MM.1S (cell line): ENCODE data around the gene STING1.
"Not testable (repeated sequence)": the region's sequence is repeated elsewhere in the genome, so short reads cannot be mapped to it uniquely, and the experiment has no call there.

Experiments
- DNase-seq: peaks from one replicate; pipeline ENCODE4 v3.0.0-alpha.2; 2015
- H2AFZ ChIP-seq: fragments of 300-600 bp; sonication (generic); 2 replicates; pipeline ENCODE4 v1.6.0; 2016; ENCODE audit warnings: antibody characterized with exemption, low read length
- H3F3A ChIP-seq: fragments of 300-600 bp; sonication (generic); 2 replicates; pipeline ENCODE4 v1.6.1; 2016; ENCODE audit warnings: mild to moderate bottlenecking, antibody characterized with exemption, low read length, moderate library complexity, mixed read lengths; ENCODE audit not compliant: insufficient read depth
- H3K27ac ChIP-seq: fragments of 300-600 bp; sonication (generic); 2 replicates; pipeline ENCODE4 v1.5.1; 2016; ENCODE audit warnings: mild to moderate bottlenecking, low read length
- H3K27me3 ChIP-seq: fragments of 300-600 bp; sonication (generic); replicated peaks from 2 replicates; pipeline ENCODE4 v1.6.0; 2016; ENCODE audit warnings: low read length; ENCODE audit not compliant: insufficient read depth
- H3K36me3 ChIP-seq: fragments of 300-600 bp; sonication (generic); replicated peaks from 2 replicates; pipeline ENCODE4 v1.6.1; 2016; ENCODE audit warnings: mild to moderate bottlenecking, low read length, mixed read lengths; ENCODE audit not compliant: insufficient read depth
- H3K4me1 ChIP-seq: fragments of 300-600 bp; sonication (generic); 2 replicates; pipeline ENCODE4 v1.6.1; 2016; ENCODE audit warnings: low read length, mixed read lengths
- H3K4me2 ChIP-seq: fragments of 300-600 bp; sonication (generic); 2 replicates; pipeline ENCODE4 v1.6.0; 2016; ENCODE audit warnings: low read depth, low read length
- H3K4me3 ChIP-seq: fragments of 300-600 bp; sonication (generic); 2 replicates; pipeline ENCODE4 v1.5.1; 2016; ENCODE audit warnings: low read length, mixed read lengths
- H3K79me2 ChIP-seq: fragments of 300-600 bp; sonication (generic); 2 replicates; pipeline ENCODE4 v1.6.1; 2016; ENCODE audit warnings: mixed run types, low read length, mixed read lengths
- H3K9ac ChIP-seq: fragments of 300-600 bp; sonication (generic); 2 replicates; pipeline ENCODE4 v1.6.1; 2016; ENCODE audit warnings: low read length, mixed read lengths
- H3K9me2 ChIP-seq: fragments of 300-600 bp; sonication (generic); replicated peaks from 2 replicates; pipeline ENCODE4 v1.6.1; 2016; ENCODE audit warnings: mild to moderate bottlenecking, low read length, mixed read lengths; ENCODE audit not compliant: insufficient read depth
- H3K9me3 ChIP-seq: fragments of 300-600 bp; sonication (generic); replicated peaks from 2 replicates; pipeline ENCODE4 v1.6.1; 2016; ENCODE audit warnings: mild to moderate bottlenecking, low read length, mixed read lengths; ENCODE audit not compliant: insufficient read depth
- H4K20me1 ChIP-seq: fragments of 300-600 bp; sonication (generic); 2 replicates; pipeline ENCODE4 v1.6.1; 2016; ENCODE audit warnings: mild to moderate bottlenecking, low read length, moderate library complexity, mixed read lengths; ENCODE audit not compliant: insufficient read depth
- EZH2 ChIP-seq: fragments of 300-600 bp; sonication (generic); optimal IDR thresholded peaks from 2 replicates; pipeline ENCODE3; 2017; ENCODE audit warnings: low read depth, mild to moderate bottlenecking, antibody characterized with exemption, low read length, mixed read lengths
- EZH2phosphoT487 ChIP-seq: fragments of 300-600 bp; sonication (generic); IDR thresholded peaks from 2 replicates; pipeline ENCODE4 v1.6.1; 2018; ENCODE audit warnings: antibody characterized with exemption, low read length
- TF ChIP-seq, protein P1 (sequence below): fragments of 300-600 bp; sonication (generic); IDR thresholded peaks from 2 replicates; pipeline ENCODE4 v1.5.1; 2016; ENCODE audit warnings: antibody characterized with exemption, low read length, mixed read lengths

STING1 gene

DNA sequence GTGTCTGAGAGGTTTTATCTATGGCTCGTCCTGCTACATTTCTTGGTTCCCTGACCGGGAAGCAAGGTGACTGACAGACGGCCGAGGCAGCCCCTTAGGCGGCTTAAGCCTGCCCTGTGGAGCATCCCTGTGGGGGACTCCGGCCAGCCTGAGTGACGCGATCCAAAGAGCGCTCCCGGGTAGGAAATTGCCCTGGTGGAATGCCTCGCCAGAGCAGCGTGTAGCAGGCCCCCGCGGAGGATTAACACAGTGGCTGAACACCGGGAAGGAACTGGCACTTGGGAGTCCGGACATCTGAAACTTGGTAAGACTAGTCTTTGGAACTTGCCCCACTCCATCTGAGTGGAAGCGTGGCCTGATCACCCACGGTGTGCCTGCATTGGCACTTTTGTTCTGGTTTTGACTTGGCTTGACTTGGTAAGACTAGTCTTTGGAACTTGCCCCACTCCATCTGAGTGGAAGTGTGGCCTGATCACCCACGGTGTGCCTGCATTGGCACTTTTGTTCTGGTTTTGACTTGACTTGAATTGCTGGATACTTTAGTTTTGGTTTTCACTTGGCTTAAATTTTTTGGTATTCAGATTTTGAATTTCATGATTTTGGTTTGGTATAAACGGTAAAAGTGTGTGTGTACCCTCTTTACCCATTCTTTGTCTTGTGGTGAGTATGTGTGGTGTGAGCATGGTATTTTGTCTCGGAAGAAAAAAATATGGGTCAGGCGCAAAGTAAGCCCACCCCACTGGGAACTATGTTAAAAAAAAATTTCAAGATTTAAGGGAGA is 43.9 kb upstream of the STING1 start:
- H3K9me3 ChIP-seq, H3K9ac ChIP-seq, H2AFZ ChIP-seq, DNase-seq, H3K27ac ChIP-seq, H3F3A ChIP-seq, H3K4me3 ChIP-seq, H3K79me2 ChIP-seq, H4K20me1 ChIP-seq, H3K4me2 ChIP-seq, H3K36me3 ChIP-seq, H3K27me3 ChIP-seq, H3K9me2 ChIP-seq, H3K4me1 ChIP-seq: not testable (repeated sequence)

DNA sequence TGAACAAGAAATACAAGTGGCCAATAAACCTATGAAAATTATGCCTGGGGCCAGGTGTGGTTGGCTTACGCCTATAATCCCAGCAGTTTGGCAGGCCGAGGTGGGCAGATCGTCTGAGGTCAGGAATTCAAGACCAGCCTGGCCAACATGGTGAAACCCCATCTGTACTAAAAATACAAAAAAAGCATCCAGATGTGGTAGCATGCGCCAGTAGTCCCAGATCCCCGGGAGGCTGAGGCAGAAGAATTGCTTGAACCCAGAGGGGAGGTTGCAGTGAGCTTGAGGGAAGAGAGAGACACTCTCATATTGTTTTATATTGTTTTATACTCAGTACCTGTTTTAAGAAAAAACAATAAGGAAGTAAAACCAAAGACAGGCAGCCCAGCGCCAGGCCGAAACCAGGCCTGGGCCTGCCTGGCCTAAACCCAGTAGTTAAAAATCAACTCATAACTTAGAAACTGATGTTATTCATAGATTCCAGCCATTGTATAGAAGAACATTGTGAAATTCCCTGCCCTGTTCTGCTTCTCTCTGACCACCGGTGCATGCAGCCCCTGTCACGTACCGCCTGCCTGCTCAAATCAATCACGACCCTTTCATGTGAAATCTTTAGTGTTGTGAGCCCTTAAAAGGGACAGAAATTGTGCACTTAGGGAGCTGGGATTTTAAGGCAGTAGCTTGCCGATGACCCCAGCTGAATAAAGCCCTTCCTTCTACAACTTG is 43.2 kb upstream of the STING1 start:
- not testable (repeated sequence) for H3K4me2 ChIP-seq, H3K4me3 ChIP-seq, H3K9me3 ChIP-seq, H3F3A ChIP-seq, H3K36me3 ChIP-seq, H3K9me2 ChIP-seq, H3K79me2 ChIP-seq, H4K20me1 ChIP-seq, H3K4me1 ChIP-seq, H3K27me3 ChIP-seq, H2AFZ ChIP-seq, H3K9ac ChIP-seq, H3K27ac ChIP-seq, DNase-seq

DNA sequence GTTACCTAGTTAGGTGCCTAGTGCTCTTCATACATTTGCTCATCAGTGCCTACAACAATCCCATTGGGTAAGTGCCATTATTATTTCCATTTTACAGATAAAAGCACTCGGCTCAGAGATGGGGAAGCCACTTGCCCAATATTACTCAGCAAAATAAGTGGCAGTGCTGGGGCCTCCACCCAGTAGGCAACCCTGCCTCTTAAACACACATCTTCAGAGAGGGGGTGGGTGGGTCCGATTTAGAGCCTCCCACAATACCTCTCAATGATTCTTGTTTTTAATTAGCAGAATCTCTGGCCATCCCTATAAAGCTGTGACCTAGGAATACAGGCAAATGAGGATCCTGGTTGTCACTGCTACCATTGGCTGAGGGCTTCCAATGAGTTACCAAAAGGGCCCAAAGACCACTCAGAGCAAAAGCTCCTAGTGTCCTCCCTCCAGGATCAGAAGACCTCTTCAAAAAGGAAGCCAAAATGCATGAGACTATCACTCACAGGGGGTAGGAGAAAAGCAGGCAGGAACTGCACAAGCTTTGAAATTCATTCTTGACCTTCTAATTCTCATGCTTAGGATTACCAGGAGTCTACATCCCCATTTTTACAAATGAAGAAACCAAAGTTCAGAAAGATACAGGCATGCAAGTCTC is 42.5 kb upstream of the STING1 start:
- Histone ChIP-seq H3K27ac (no peak overlapping the region), H3K79me2 (no peaks in the 10 kb centered on the region), H3K9me2 (no peaks in the 10 kb centered on the region), H3F3A (no peaks in the 10 kb centered on the region), H3K4me2 (no peak overlapping the region), H3K4me1 (no peaks in the 10 kb centered on the region), H2AFZ (no peak overlapping the region), H3K9ac (no peak overlapping the region), H4K20me1 (no peaks in the 10 kb centered on the region), H3K4me3 (no peak overlapping the region), H3K9me3 (no peaks in the 10 kb centered on the region), H3K27me3 (no peaks in the 10 kb centered on the region), H3K36me3 (no peaks in the 10 kb centered on the region)
- no peak for TF ChIP-seq EZH2phosphoT487
- TF ChIP-seq, protein P1, sequence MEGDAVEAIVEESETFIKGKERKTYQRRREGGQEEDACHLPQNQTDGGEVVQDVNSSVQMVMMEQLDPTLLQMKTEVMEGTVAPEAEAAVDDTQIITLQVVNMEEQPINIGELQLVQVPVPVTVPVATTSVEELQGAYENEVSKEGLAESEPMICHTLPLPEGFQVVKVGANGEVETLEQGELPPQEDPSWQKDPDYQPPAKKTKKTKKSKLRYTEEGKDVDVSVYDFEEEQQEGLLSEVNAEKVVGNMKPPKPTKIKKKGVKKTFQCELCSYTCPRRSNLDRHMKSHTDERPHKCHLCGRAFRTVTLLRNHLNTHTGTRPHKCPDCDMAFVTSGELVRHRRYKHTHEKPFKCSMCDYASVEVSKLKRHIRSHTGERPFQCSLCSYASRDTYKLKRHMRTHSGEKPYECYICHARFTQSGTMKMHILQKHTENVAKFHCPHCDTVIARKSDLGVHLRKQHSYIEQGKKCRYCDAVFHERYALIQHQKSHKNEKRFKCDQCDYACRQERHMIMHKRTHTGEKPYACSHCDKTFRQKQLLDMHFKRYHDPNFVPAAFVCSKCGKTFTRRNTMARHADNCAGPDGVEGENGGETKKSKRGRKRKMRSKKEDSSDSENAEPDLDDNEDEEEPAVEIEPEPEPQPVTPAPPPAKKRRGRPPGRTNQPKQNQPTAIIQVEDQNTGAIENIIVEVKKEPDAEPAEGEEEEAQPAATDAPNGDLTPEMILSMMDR = no peak
- TF ChIP-seq EZH2 = no peak
- no peak for DNase-seq

DNA sequence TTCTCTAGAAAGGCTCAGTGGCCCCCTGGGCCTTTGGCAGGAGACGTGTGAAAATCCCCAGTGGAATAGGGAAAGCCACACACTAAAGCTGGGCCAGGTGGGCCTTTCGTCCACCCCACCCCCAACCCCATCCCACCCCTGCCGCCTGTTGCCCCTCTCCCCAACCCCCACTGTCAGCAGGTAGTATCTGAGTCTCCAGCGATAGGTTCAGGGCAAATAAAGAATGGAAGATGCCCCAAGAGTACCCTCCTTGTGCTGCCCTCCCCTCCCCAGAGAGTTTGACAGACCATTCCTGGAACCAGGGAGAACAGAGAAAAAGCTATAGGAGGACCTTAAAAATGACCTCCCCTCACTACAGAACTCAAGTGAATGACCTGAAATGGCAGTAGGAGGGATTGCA is 41.9 kb upstream of the STING1 start:
- Histone ChIP-seq H3K36me3 (no peaks in the 10 kb centered on the region), H3F3A (no peaks in the 10 kb centered on the region), H3K9me2 (no peaks in the 10 kb centered on the region), H3K27ac (no peak overlapping the region), H3K9ac (no peak overlapping the region), H3K9me3 (no peaks in the 10 kb centered on the region), H3K27me3 (no peaks in the 10 kb centered on the region), H3K4me1 (no peaks in the 10 kb centered on the region), H4K20me1 (no peaks in the 10 kb centered on the region), H3K4me2 (no peak overlapping the region), H2AFZ (no peak overlapping the region), H3K4me3 (no peak overlapping the region), H3K79me2 (no peaks in the 10 kb centered on the region)
- no peak for TF ChIP-seq EZH2phosphoT487
- TF ChIP-seq, protein P1 = no peak
- no peak for TF ChIP-seq EZH2
- DNase-seq = no peak
